HS-5 (cell line): ENCODE data around the gene SPIRE2.

Experiments
- DNase-seq: peaks from one replicate; pipeline ENCODE4 v3.0.0-alpha.2; 2012; ENCODE audit warnings: low read depth

SPIRE2 gene

DNA sequence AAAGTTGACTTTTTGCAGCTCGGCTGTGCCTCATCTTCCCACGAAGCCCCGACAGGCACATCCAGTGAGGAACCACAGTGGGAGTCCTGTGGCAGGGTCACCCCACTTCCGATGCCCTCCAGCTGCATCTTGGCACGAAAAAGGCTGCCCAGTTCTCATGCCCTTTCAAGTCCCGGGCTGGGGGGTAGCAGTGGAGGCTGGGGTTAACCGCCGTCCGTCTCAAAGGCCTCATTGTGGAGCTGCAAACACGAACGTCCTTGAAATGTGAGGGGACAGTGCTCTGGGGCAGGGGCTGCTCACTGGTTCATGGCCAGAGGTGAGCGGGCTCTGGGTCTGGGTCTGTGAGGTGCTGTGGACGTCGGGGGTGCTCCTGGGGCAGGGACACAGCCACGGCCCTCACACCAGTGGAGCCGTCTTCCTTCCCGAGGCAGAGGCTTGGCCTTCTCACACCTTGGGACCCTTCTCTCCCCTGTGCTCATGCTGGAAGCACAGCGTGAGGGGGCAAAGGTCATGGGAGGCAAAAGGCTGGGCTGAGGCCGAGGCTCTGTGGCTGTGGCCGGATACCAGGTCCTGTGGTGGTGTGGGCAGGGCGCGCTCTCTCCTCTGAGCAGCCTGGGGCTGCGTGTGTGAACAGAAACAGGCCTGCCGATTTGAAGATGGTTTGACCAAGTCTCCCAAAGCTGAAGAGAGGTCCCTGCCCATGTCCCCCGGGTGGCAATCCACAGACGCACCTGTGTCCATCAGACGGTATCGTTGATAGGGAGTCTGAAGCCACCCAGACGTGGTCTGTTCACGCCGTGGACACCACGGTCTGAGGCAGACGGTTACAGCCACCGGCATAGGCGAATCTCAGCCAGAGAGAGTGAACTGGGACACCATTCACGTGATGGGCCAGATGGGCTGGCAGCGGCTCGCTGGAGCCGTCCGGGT is 87.3 kb downstream of the SPIRE2 start:
- DNase-seq, result no peak

DNA sequence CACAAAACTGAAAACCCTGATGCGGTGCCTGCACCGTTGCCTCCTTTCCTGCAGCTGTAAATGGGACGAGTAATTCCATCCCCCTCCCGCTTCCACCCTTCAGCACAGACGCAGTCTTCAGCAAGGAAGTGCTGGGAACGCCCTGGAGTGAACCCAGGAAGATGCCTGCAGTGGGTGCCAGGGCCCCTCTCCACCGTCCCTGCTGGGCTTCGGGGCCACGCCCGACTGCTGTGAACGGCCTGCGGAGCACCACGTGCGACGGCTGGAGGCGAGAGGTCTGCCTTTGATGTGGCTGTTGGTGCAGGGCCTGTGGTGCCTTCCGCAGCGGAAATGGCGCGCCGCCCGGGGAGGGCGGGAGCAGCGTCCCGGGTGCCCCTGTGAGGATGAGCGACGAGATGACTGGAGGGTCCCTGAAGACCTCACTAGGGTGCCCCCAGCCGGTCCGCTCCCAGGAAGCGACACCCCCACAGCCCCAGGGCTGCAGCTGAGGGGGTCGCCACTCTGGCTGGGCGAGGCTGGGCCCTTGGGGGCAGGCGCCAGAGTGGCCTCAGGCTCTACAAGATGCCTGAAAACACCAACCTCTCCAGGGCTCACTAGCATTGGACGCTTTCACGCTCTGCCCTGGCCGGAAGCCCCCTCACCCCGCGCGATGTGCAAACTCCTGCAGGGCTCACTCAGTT is 89.6 kb downstream of the SPIRE2 start:
- DNase-seq, result peak; percentile 61

- DNase-seq, result no peak
Measured at GRCh38 chr16:89918453-89919347, 90.4 kb downstream of the SPIRE2 start, which contains the start of gene MC1R. Gene MC1R, plus strand, starts transcription at chr16:89918862. Its CDS starts 397 bp downstream, at chr16:89919259.

GRCh38 chr16:89919535-89920406 is 91.5 kb downstream of the SPIRE2 start:
- DNase-seq, result no peak

DNA sequence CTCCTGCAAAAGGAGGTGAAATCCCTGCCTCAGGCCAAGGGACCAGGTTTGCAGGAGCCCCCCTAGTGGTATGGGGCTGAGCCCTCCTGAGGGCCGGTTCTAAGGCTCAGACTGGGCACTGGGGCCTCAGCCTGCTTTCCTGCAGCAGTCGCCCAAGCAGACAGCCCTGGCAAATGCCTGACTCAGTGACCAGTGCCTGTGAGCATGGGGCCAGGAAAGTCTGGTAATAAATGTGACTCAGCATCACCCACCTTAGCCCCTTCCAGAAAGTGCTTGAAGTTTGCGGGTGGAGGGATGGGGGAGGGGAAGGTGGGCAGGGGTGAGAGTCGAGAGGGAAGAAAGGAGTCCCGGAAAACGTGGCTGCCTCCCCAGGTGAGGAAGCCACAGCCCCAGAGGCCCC is 92.4 kb downstream of the SPIRE2 start:
- no peak for DNase-seq
